Fibroblast of lung (primary cell): ENCODE measurements around the gene FKBP14.

ENCODE experiments used
- EZH2 ChIP-seq: IDR thresholded peaks from 2 replicates; pipeline ENCODE4 v1.5.1; 2012; ENCODE audit warnings: low read length, control low read depth, mild to moderate bottlenecking; ENCODE audit errors: missing control alignments
- TF ChIP-seq, protein P1 (sequence below), 2 donors: IDR thresholded peaks in 1 of 2; conservative IDR thresholded peaks in 1 of 2; 1 replicate in 1 of 2; 2 replicates in 1 of 2; pipeline ENCODE4 v1.5.1; 2011 to 2012; ENCODE audit warnings: low read length in 2 of 2, control low read depth in 1 of 2, inconsistent platforms in 1 of 2, low read depth in 1 of 2, mild to moderate bottlenecking in 1 of 2

GRCh38 chr7:30074422-30075030 is 48.0 kb upstream of the FKBP14 start:
- TF ChIP-seq, protein P1, sequence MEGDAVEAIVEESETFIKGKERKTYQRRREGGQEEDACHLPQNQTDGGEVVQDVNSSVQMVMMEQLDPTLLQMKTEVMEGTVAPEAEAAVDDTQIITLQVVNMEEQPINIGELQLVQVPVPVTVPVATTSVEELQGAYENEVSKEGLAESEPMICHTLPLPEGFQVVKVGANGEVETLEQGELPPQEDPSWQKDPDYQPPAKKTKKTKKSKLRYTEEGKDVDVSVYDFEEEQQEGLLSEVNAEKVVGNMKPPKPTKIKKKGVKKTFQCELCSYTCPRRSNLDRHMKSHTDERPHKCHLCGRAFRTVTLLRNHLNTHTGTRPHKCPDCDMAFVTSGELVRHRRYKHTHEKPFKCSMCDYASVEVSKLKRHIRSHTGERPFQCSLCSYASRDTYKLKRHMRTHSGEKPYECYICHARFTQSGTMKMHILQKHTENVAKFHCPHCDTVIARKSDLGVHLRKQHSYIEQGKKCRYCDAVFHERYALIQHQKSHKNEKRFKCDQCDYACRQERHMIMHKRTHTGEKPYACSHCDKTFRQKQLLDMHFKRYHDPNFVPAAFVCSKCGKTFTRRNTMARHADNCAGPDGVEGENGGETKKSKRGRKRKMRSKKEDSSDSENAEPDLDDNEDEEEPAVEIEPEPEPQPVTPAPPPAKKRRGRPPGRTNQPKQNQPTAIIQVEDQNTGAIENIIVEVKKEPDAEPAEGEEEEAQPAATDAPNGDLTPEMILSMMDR (conservative IDR thresholded peaks at IDR 0.05 in 1 of 2, IDR thresholded peaks at IDR 0.05 in 1 of 2; ENCODE audit: low read depth in 1 of 2, low read length in 2 of 2), result peak; percentile 38 to 53
- no peak for TF ChIP-seq EZH2
